A549 (cell line): ENCODE results near the gene PPIH.

Source experiments
- BCL3 ChIP-seq: fragments of >200 bp; sonication (Bioruptor Twin); formaldehyde crosslinking; IDR thresholded peaks from 3 replicates; pipeline ENCODE4 v1.6.1; 2016
- CHD2 ChIP-seq: fragments of 150-350 bp; IDR thresholded peaks from 2 replicates; pipeline ENCODE4 v1.6.1; 2014; ENCODE audit warnings: low read length; ENCODE audit not compliant: partially characterized antibody
- EHMT2 ChIP-seq: fragments of 200-600 bp; sonication (generic); IDR thresholded peaks from 2 replicates; pipeline ENCODE4 v1.6.1; 2016; ENCODE audit warnings: antibody characterized with exemption, low read depth, mild to moderate bottlenecking, moderate library complexity
- HOXA7 ChIP-seq: fragments of 250-450 bp; sonication (Bioruptor Pico); IDR thresholded peaks from 2 replicates; pipeline ENCODE4 v1.5.0; 2020; ENCODE audit warnings: mild to moderate bottlenecking, moderate library complexity
- MAZ ChIP-seq: fragments of 150-350 bp; IDR thresholded peaks from 2 replicates; pipeline ENCODE4 v1.6.1; 2014; ENCODE audit warnings: antibody characterized with exemption, low read depth, low read length, borderline replicate concordance
- MYC ChIP-seq: IDR thresholded peaks from 2 replicates; pipeline ENCODE4 v1.6.1; 2012; ENCODE audit warnings: mild to moderate bottlenecking, inconsistent platforms, low read length, improper control_type of control experiment, borderline replicate concordance
- NFE2L2 ChIP-seq: fragments of 150-350 bp; conservative IDR thresholded peaks from 2 replicates; pipeline ENCODE4 v1.6.1; 2014; ENCODE audit warnings: low read length
- POLR2A ChIP-seq: IDR thresholded peaks from 2 replicates; pipeline ENCODE4 v1.6.1; 2012; ENCODE audit warnings: mild to moderate bottlenecking, low read length
- SREBF2 ChIP-seq: fragments of 450-650 bp; IDR thresholded peaks from 2 replicates; pipeline ENCODE4 v1.6.1; 2014; ENCODE audit warnings: mild to moderate bottlenecking, moderate library complexity
- TF ChIP-seq, protein P1 (sequence below): IDR thresholded peaks from 2 replicates; pipeline ENCODE4 v1.6.1; 2012
- TF ChIP-seq, protein P2 (sequence below): fragments of 450-650 bp; IDR thresholded peaks from 2 replicates; pipeline ENCODE4 v1.6.1; 2014; ENCODE audit warnings: antibody characterized with exemption
- TF ChIP-seq, protein P3 (sequence below): fragments of >200 bp; sonication (Bioruptor Twin); formaldehyde crosslinking; IDR thresholded peaks from 3 replicates; pipeline ENCODE4 v1.5.1; 2016

DNA sequence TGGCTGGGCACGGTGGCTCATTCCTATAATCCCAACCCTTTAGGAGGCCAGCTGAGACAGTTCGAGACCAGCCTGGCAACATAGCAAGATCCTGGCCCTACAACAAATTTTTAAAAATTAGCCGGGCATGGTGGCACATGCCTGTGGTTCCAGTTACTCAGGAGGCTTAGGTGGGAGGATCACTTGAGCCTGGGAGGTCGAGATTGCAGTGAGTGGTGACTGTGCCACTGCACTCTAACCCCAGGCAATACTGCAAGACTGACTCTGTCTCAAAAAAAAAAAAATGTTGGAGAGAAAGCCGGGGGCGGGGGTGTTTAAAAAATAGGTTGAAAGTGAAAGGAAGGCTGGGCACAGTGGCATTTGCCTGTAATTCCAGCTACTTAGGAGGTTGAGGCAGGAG is 65.3 kb downstream of the PPIH start:
- TF ChIP-seq, protein P1, sequence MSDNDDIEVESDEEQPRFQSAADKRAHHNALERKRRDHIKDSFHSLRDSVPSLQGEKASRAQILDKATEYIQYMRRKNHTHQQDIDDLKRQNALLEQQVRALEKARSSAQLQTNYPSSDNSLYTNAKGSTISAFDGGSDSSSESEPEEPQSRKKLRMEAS, result no peak
- no peak for TF ChIP-seq HOXA7 (CRISPR knock-in tag)
- TF ChIP-seq, protein P2, sequence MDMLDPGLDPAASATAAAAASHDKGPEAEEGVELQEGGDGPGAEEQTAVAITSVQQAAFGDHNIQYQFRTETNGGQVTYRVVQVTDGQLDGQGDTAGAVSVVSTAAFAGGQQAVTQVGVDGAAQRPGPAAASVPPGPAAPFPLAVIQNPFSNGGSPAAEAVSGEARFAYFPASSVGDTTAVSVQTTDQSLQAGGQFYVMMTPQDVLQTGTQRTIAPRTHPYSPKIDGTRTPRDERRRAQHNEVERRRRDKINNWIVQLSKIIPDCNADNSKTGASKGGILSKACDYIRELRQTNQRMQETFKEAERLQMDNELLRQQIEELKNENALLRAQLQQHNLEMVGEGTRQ, result no peak
- TF ChIP-seq, protein P3, sequence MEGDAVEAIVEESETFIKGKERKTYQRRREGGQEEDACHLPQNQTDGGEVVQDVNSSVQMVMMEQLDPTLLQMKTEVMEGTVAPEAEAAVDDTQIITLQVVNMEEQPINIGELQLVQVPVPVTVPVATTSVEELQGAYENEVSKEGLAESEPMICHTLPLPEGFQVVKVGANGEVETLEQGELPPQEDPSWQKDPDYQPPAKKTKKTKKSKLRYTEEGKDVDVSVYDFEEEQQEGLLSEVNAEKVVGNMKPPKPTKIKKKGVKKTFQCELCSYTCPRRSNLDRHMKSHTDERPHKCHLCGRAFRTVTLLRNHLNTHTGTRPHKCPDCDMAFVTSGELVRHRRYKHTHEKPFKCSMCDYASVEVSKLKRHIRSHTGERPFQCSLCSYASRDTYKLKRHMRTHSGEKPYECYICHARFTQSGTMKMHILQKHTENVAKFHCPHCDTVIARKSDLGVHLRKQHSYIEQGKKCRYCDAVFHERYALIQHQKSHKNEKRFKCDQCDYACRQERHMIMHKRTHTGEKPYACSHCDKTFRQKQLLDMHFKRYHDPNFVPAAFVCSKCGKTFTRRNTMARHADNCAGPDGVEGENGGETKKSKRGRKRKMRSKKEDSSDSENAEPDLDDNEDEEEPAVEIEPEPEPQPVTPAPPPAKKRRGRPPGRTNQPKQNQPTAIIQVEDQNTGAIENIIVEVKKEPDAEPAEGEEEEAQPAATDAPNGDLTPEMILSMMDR, result no peak
- no peak for TF ChIP-seq SREBF2
- no peak for TF ChIP-seq EHMT2
- no peak for TF ChIP-seq MAZ
- no peak for TF ChIP-seq POLR2A
- no peak for TF ChIP-seq NFE2L2
- TF ChIP-seq CHD2, result no peak
- no peak for TF ChIP-seq MYC
- TF ChIP-seq BCL3, result no peak
